ENCODE measurements around the gene LGALS7.

Gene LGALS7

GRCh38 chr19:38744874-38745273, 28.4 kb downstream of the LGALS7 start:
- Histone ChIP-seq H3K4me1 (ENCODE audit: control insufficient read depth, insufficient read depth, low read length, poor library complexity, severe bottlenecking) (no peaks in the 10 kb centered on the region), H3K9me3 (ENCODE audit: control insufficient read depth, low read length) (no peaks in the 10 kb centered on the region), H3K36me3 (ENCODE audit: control insufficient read depth, insufficient read depth, low read length) (no peaks in the 10 kb centered on the region), H3K27ac (ENCODE audit: low read depth, low read length, severe bottlenecking) (no peak overlapping the region), H3K4me3 (ENCODE audit: extremely low read depth, insufficient read depth, low read length, poor library complexity, severe bottlenecking) (no peak overlapping the region)
- 95 to 97% methylated on average over 3 to 6 of the region's 6 CpGs for WGBS, 2 experiments (ENCODE audit: insufficient coverage in 2 of 2)

- Histone ChIP-seq H3K4me3 (ENCODE audit: extremely low read depth, insufficient read depth, low read length, poor library complexity, severe bottlenecking) (no peak within 1 kb of the TSS), H3K27ac (ENCODE audit: low read depth, low read length, severe bottlenecking) (no peak within 1 kb of the TSS), H3K4me1 (ENCODE audit: control insufficient read depth, insufficient read depth, low read length, poor library complexity, severe bottlenecking) (no peaks in the 10 kb centered on the region), H3K9me3 (ENCODE audit: control insufficient read depth, low read length) (no peaks in the 10 kb centered on the region), H3K36me3 (ENCODE audit: control insufficient read depth, insufficient read depth, low read length) (no peaks in the 10 kb centered on the region)
- WGBS, 2 experiments (ENCODE audit: insufficient coverage in 2 of 2) = 98 to 100% methylated on average over 5 to 8 of the region's 10 CpGs
Observed at GRCh38 chr19:38744298-38744681, 29.0 kb downstream of the LGALS7 start, which contains the start of gene CAPN12. Gene CAPN12 (minus strand): TSS chr19:38744474. CDS start chr19:38744165, 309 bp downstream.

- Histone ChIP-seq H3K27ac (ENCODE audit: low read depth, low read length, severe bottlenecking) (no peak overlapping the region), H3K4me1 (ENCODE audit: control insufficient read depth, insufficient read depth, low read length, poor library complexity, severe bottlenecking) (no peaks in the 10 kb centered on the region), H3K36me3 (ENCODE audit: control insufficient read depth, insufficient read depth, low read length) (no peaks in the 10 kb centered on the region), H3K9me3 (ENCODE audit: control insufficient read depth, low read length) (no peaks in the 10 kb centered on the region), H3K4me3 (ENCODE audit: extremely low read depth, insufficient read depth, low read length, poor library complexity, severe bottlenecking) (no peak overlapping the region)
- 92 to 96% methylated on average over 16 to 17 of the region's 20 CpGs for WGBS, 2 experiments (ENCODE audit: insufficient coverage in 2 of 2)
Observed at GRCh38 chr19:38743394-38744297, 29.7 kb downstream of the LGALS7 start.

- H3K36me3 ChIP-seq (ENCODE audit: control insufficient read depth, insufficient read depth, low read length) = no peaks in the 10 kb centered on the region
- H3K4me3 ChIP-seq (ENCODE audit: extremely low read depth, insufficient read depth, low read length, poor library complexity, severe bottlenecking) = no peak overlapping the region
- no peak overlapping the region for H3K27ac ChIP-seq (ENCODE audit: low read depth, low read length, severe bottlenecking)
- no peaks in the 10 kb centered on the region for H3K4me1 ChIP-seq (ENCODE audit: control insufficient read depth, insufficient read depth, low read length, poor library complexity, severe bottlenecking)
- 87 to 98% methylated on average over 4 to 5 of the region's 6 CpGs for WGBS, 2 experiments (ENCODE audit: insufficient coverage in 2 of 2)
- no peaks in the 10 kb centered on the region for H3K9me3 ChIP-seq (ENCODE audit: control insufficient read depth, low read length)
Observed at GRCh38 chr19:38742906-38743305, 30.4 kb downstream of the LGALS7 start.

- 96 to 98% methylated on average over 4 to 9 of the region's 9 CpGs for WGBS, 2 experiments (ENCODE audit: insufficient coverage in 2 of 2)
- H3K36me3 ChIP-seq (ENCODE audit: control insufficient read depth, insufficient read depth, low read length) = no peaks in the 10 kb centered on the region
- no peak overlapping the region for H3K27ac ChIP-seq (ENCODE audit: low read depth, low read length, severe bottlenecking)
- H3K4me3 ChIP-seq (ENCODE audit: extremely low read depth, insufficient read depth, low read length, poor library complexity, severe bottlenecking) = no peak overlapping the region
- H3K4me1 ChIP-seq (ENCODE audit: control insufficient read depth, insufficient read depth, low read length, poor library complexity, severe bottlenecking) = no peaks in the 10 kb centered on the region
- H3K9me3 ChIP-seq (ENCODE audit: control insufficient read depth, low read length) = no peaks in the 10 kb centered on the region
Observed at GRCh38 chr19:38742296-38742695, 31.0 kb downstream of the LGALS7 start.

- H3K9me3 ChIP-seq (ENCODE audit: control insufficient read depth, low read length) = no peaks in the 10 kb centered on the region
- no peak overlapping the region for H3K4me3 ChIP-seq (ENCODE audit: extremely low read depth, insufficient read depth, low read length, poor library complexity, severe bottlenecking)
- 94 to 98% methylated on average over 15 of the region's 15 CpGs for WGBS, 2 experiments (ENCODE audit: insufficient coverage in 2 of 2)
- no peaks in the 10 kb centered on the region for H3K36me3 ChIP-seq (ENCODE audit: control insufficient read depth, insufficient read depth, low read length)
- peaks cover under 1% of the 10 kb centered on the region for H3K4me1 ChIP-seq (ENCODE audit: control insufficient read depth, insufficient read depth, low read length, poor library complexity, severe bottlenecking)
- H3K27ac ChIP-seq (ENCODE audit: low read depth, low read length, severe bottlenecking) = no peak overlapping the region
Observed at GRCh38 chr19:38741670-38742069, 31.6 kb downstream of the LGALS7 start.

- H3K9me3 ChIP-seq (ENCODE audit: control insufficient read depth, low read length) = no peaks in the 10 kb centered on the region
- no peak overlapping the region for H3K27ac ChIP-seq (ENCODE audit: low read depth, low read length, severe bottlenecking)
- no peak overlapping the region for H3K4me3 ChIP-seq (ENCODE audit: extremely low read depth, insufficient read depth, low read length, poor library complexity, severe bottlenecking)
- H3K36me3 ChIP-seq (ENCODE audit: control insufficient read depth, insufficient read depth, low read length) = no peaks in the 10 kb centered on the region
- 95 to 100% methylated on average over 2 of the region's 2 CpGs for WGBS, 2 experiments (ENCODE audit: insufficient coverage in 2 of 2)
- peaks cover 2% of the 10 kb centered on the region for H3K4me1 ChIP-seq (ENCODE audit: control insufficient read depth, insufficient read depth, low read length, poor library complexity, severe bottlenecking)
Observed at GRCh38 chr19:38740932-38741331, 32.4 kb downstream of the LGALS7 start.

- 88 to 90% methylated on average over 6 to 8 of the region's 9 CpGs for WGBS, 2 experiments (ENCODE audit: insufficient coverage in 2 of 2)
- no peak overlapping the region for H3K4me3 ChIP-seq (ENCODE audit: extremely low read depth, insufficient read depth, low read length, poor library complexity, severe bottlenecking)
- no peaks in the 10 kb centered on the region for H3K9me3 ChIP-seq (ENCODE audit: control insufficient read depth, low read length)
- H3K27ac ChIP-seq (ENCODE audit: low read depth, low read length, severe bottlenecking) = no peak overlapping the region
- H3K4me1 ChIP-seq (ENCODE audit: control insufficient read depth, insufficient read depth, low read length, poor library complexity, severe bottlenecking) = peaks cover 2% of the 10 kb centered on the region
- H3K36me3 ChIP-seq (ENCODE audit: control insufficient read depth, insufficient read depth, low read length) = no peaks in the 10 kb centered on the region
Observed at GRCh38 chr19:38740257-38740592, 33.1 kb downstream of the LGALS7 start.

- Histone ChIP-seq H3K4me3 (ENCODE audit: extremely low read depth, insufficient read depth, low read length, poor library complexity, severe bottlenecking) (no peak overlapping the region), H3K4me1 (ENCODE audit: control insufficient read depth, insufficient read depth, low read length, poor library complexity, severe bottlenecking) (peaks cover 3% of the 10 kb centered on the region), H3K36me3 (ENCODE audit: control insufficient read depth, insufficient read depth, low read length) (no peaks in the 10 kb centered on the region), H3K27ac (ENCODE audit: low read depth, low read length, severe bottlenecking) (no peak overlapping the region), H3K9me3 (ENCODE audit: control insufficient read depth, low read length) (no peaks in the 10 kb centered on the region)
- WGBS, 2 experiments (ENCODE audit: insufficient coverage in 2 of 2) = 94 to 99% methylated on average over 14 to 16 of the region's 16 CpGs
Observed at GRCh38 chr19:38739440-38740256, 33.7 kb downstream of the LGALS7 start.

- no peaks in the 10 kb centered on the region for H3K9me3 ChIP-seq (ENCODE audit: control insufficient read depth, low read length)
- WGBS, 2 experiments (ENCODE audit: insufficient coverage in 2 of 2) = 96% methylated on average over 12 to 15 of the region's 21 CpGs
- H3K36me3 ChIP-seq (ENCODE audit: control insufficient read depth, insufficient read depth, low read length) = no peaks in the 10 kb centered on the region
- H3K4me1 ChIP-seq (ENCODE audit: control insufficient read depth, insufficient read depth, low read length, poor library complexity, severe bottlenecking) = peaks cover 15% of the 10 kb centered on the region
- no peak overlapping the region for H3K27ac ChIP-seq (ENCODE audit: low read depth, low read length, severe bottlenecking)
- H3K4me3 ChIP-seq (ENCODE audit: extremely low read depth, insufficient read depth, low read length, poor library complexity, severe bottlenecking) = no peak overlapping the region
Observed at GRCh38 chr19:38737921-38738737, 35.2 kb downstream of the LGALS7 start.
